ENCODE data around the gene TMEM183A.

- TF ChIP-seq CTCF (IDR thresholded peaks at IDR 0.05) (no peak), POLR2A (IDR thresholded peaks at IDR 0.05) (no peak), EP300 (IDR thresholded peaks at IDR 0.05) (no peak)
These were observed 29.0 kb downstream of the TMEM183A start for GRCh38 chr1:203036135-203036534.

Measured in ovary (tissue), 3 donors.